Measurements from ENCODE around the gene GALNT16.

Gene GALNT16

DNA sequence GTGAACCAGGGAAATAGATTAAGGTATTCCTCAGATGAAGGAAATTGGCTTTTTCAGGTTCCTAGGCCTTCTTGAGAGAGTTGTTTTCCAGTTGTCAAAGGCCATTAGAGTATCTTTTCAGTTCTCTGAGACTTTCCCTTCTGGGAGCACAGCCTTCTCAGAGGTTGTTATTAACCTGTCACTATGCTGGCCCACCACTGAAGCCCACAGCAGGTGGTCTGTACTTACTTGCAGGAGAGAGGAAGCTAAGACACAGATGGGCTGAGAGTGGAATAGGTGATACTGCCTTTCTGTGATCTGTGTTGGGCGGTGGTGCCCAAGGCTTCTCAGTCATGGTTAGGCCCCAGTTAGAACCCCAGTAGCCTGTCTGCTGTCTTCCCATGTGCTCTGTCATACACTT, 22.8 kb upstream of the GALNT16 start:
- Histone ChIP-seq H3K4me1 (ENCODE audit: control insufficient read depth, insufficient read depth, low read length, poor library complexity, severe bottlenecking) (no peaks in the 10 kb centered on the region), H3K4me3 (ENCODE audit: insufficient read depth, low read depth, low read length, poor library complexity, severe bottlenecking) (no peak overlapping the region), H3K27me3 (replicated peaks; ENCODE audit: control insufficient read depth, insufficient read depth, low read length, poor library complexity, severe bottlenecking) (no peaks in the 10 kb centered on the region), H3K9me3 (ENCODE audit: control insufficient read depth, low read length) (no peaks in the 10 kb centered on the region), H3K27ac (ENCODE audit: insufficient read depth, low read length, poor library complexity, severe bottlenecking) (no peak overlapping the region), H3K36me3 (ENCODE audit: control insufficient read depth, insufficient read depth, low read length) (peaks cover 48% of the 10 kb centered on the region)
- DNase-seq = no peak

DNA sequence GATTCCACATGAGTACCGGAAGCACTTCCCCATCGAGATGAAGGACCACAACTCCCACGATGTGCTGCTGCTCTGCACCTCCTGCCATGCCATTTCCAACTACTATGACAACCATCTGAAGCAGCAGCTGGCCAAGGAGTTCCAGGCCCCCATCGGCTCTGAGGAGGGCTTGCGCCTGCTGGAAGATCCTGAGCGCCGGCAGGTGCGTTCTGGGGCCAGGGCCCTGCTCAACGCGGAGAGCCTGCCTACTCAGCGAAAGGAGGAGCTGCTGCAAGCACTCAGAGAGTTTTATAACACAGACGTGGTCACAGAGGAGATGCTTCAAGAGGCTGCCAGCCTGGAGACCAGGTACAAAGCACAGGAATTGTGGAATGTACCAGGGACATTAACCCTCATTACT, 22.4 kb upstream of the GALNT16 start:
- no peaks in the 10 kb centered on the region for H3K9me3 ChIP-seq (ENCODE audit: control insufficient read depth, low read length)
- H3K36me3 ChIP-seq (ENCODE audit: control insufficient read depth, insufficient read depth, low read length) = peaks cover 48% of the 10 kb centered on the region
- no peak for DNase-seq
- no peaks in the 10 kb centered on the region for H3K27me3 ChIP-seq (replicated peaks; ENCODE audit: control insufficient read depth, insufficient read depth, low read length, poor library complexity, severe bottlenecking)
- H3K4me3 ChIP-seq (ENCODE audit: insufficient read depth, low read depth, low read length, poor library complexity, severe bottlenecking) = no peak overlapping the region
- no peaks in the 10 kb centered on the region for H3K4me1 ChIP-seq (ENCODE audit: control insufficient read depth, insufficient read depth, low read length, poor library complexity, severe bottlenecking)
- no peak overlapping the region for H3K27ac ChIP-seq (ENCODE audit: insufficient read depth, low read length, poor library complexity, severe bottlenecking)

DNA sequence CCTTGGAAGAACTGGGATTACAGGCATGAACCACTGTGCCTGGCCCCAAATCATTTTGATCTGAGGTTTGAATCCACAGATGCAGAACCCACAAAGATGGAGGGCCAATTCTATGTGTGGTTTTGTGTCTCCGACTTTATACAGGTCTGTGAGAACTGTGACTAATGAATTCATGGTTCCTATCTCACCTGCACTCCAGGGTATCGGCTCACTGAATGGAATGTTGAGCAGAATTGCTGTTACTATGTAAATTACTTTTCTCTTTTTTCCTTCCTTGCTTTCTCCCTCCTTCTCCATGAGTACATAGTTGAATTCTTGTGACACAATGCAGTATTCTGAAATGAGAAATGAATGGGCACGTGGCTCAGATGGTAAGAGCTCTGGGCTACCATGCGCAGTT, 21.1 kb upstream of the GALNT16 start:
- Histone ChIP-seq H3K9me3 (ENCODE audit: control insufficient read depth, low read length) (no peaks in the 10 kb centered on the region), H3K4me3 (ENCODE audit: insufficient read depth, low read depth, low read length, poor library complexity, severe bottlenecking) (no peak overlapping the region), H3K27me3 (replicated peaks; ENCODE audit: control insufficient read depth, insufficient read depth, low read length, poor library complexity, severe bottlenecking) (no peaks in the 10 kb centered on the region), H3K4me1 (ENCODE audit: control insufficient read depth, insufficient read depth, low read length, poor library complexity, severe bottlenecking) (no peaks in the 10 kb centered on the region), H3K27ac (ENCODE audit: insufficient read depth, low read length, poor library complexity, severe bottlenecking) (no peak overlapping the region), H3K36me3 (ENCODE audit: control insufficient read depth, insufficient read depth, low read length) (peaks cover 48% of the 10 kb centered on the region)
- no peak for DNase-seq

DNA sequence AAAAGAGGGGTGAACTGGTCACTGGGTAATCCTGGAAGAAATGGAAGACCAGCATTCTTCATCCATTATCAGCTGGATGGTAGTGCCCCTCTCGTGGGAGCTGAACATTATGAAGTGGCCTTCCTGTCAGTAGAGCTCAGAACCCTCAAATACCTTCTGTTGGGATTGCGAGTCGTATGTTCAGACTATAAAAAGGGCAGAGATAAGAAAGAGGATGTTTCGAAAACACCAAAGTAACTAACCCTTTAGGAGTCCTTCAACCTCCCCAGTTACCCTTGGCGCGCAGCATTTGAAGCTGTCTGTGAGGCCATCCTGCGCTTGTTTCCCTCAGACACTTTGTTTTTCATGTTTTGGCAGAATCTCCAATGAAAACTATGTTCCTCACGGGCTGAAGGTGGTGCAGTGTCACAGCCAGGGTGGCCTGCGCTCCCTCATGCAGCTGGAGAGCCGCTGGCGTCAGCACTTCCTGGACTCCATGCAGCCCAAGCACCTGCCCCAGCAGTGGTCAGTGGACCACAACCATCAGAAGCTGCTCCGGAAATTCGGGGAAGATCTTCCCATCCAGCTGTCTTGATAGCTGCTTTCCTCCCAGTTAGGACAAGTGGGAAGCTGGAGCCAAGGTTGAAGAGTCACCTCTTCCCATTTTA, 19.3 kb upstream of the GALNT16 start:
- Histone ChIP-seq H3K9me3 (ENCODE audit: control insufficient read depth, low read length) (no peaks in the 10 kb centered on the region), H3K27me3 (replicated peaks; ENCODE audit: control insufficient read depth, insufficient read depth, low read length, poor library complexity, severe bottlenecking) (no peaks in the 10 kb centered on the region), H3K27ac (ENCODE audit: insufficient read depth, low read length, poor library complexity, severe bottlenecking) (no peak overlapping the region), H3K36me3 (ENCODE audit: control insufficient read depth, insufficient read depth, low read length) (peaks cover 37% of the 10 kb centered on the region), H3K4me3 (ENCODE audit: insufficient read depth, low read depth, low read length, poor library complexity, severe bottlenecking) (no peak overlapping the region), H3K4me1 (ENCODE audit: control insufficient read depth, insufficient read depth, low read length, poor library complexity, severe bottlenecking) (no peaks in the 10 kb centered on the region)
- no peak for DNase-seq

DNA sequence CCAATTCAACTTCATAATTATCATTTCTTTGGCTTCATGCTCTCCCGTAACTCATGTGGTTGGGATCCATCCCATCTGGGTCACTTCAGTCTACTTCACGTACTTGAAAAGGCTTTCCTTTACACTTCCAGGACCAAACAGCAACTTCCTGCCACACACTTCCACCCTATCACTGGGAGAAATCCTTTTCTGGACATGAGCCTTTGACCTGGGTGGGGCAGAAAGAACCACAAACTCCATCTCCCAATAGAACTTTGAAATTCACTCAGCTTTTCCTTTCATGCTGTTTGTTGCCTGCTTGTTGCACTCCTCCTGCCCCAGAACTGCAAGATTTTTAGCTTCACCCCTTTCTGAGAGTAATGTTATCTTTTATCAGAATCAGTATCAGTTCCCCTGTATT, 18.4 kb upstream of the GALNT16 start:
- Histone ChIP-seq H3K4me3 (ENCODE audit: insufficient read depth, low read depth, low read length, poor library complexity, severe bottlenecking) (no peak overlapping the region), H3K36me3 (ENCODE audit: control insufficient read depth, insufficient read depth, low read length) (peaks cover 28% of the 10 kb centered on the region), H3K9me3 (ENCODE audit: control insufficient read depth, low read length) (no peaks in the 10 kb centered on the region), H3K27ac (ENCODE audit: insufficient read depth, low read length, poor library complexity, severe bottlenecking) (no peak overlapping the region), H3K27me3 (replicated peaks; ENCODE audit: control insufficient read depth, insufficient read depth, low read length, poor library complexity, severe bottlenecking) (no peaks in the 10 kb centered on the region), H3K4me1 (ENCODE audit: control insufficient read depth, insufficient read depth, low read length, poor library complexity, severe bottlenecking) (no peaks in the 10 kb centered on the region)
- no peak for DNase-seq

DNA sequence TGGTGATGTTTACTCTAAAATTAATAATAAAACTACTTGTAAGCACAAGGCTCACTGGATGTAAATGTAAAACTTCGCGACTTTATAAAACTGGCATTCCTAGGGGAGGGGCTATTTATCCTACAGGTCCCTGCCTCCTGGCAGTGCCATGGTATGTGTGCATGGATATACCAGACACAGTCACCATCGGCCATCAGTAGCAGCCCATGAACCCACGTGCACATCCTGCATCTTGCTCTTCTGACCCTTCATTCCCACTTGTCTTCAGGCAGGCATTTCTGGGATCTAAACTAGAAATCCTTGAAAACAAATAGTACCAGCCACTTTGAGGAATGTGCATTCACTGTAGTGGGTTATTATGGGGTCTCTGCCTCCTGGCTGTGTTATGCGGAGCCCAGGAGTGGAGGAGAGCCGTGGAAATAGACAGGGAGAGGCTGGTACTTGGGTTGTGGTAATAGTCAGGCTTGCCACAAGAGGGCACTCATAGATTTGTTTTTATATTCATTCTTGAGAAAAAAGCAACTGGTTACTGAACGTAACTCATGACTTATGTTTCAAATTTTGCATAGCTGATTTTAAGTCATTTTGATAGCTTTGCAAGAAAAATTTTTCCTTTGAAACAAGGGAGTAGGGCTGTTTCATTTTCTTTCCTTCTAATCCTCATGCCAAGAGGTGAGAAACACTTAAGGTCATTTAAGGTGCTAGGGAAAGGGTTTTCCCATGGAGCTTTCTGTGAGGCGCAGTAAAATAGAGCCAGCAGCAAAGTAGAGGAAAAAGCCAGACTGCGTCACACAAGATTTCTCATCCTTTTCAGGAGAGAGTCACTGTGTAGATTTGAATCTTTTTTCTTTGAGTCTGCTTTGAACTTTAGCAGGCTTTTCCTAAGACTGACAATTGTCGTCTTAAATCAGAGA, 17.4 kb upstream of the GALNT16 start:
- Histone ChIP-seq H3K4me3 (ENCODE audit: insufficient read depth, low read depth, low read length, poor library complexity, severe bottlenecking) (no peak overlapping the region), H3K9me3 (ENCODE audit: control insufficient read depth, low read length) (no peaks in the 10 kb centered on the region), H3K36me3 (ENCODE audit: control insufficient read depth, insufficient read depth, low read length) (peaks cover 19% of the 10 kb centered on the region), H3K4me1 (ENCODE audit: control insufficient read depth, insufficient read depth, low read length, poor library complexity, severe bottlenecking) (no peaks in the 10 kb centered on the region), H3K27me3 (replicated peaks; ENCODE audit: control insufficient read depth, insufficient read depth, low read length, poor library complexity, severe bottlenecking) (no peaks in the 10 kb centered on the region), H3K27ac (ENCODE audit: insufficient read depth, low read length, poor library complexity, severe bottlenecking) (no peak overlapping the region)
- DNase-seq = peak in 1 of 3 donors; percentile 16

DNA sequence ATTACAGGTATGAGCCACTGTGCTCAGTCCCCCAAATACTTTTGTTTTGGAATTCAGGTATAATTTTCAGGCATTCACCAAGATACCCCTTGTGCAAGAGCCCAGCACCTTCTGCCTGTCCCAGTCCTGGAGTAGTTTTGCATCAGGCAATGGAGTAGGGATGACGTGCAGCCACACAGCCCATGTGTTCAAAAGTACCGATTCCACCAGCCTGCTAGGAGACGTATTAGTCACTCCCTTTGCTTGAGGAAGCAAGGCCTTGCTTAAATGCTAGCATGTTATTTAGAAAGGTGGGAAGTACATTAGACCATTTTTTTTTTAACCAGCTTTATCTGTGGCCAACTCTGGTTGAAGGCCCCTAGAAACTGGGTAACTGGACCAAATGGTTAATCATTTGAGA, 15.0 kb upstream of the GALNT16 start:
- Histone ChIP-seq H3K9me3 (ENCODE audit: control insufficient read depth, low read length) (no peaks in the 10 kb centered on the region), H3K4me1 (ENCODE audit: control insufficient read depth, insufficient read depth, low read length, poor library complexity, severe bottlenecking) (no peaks in the 10 kb centered on the region), H3K27me3 (replicated peaks; ENCODE audit: control insufficient read depth, insufficient read depth, low read length, poor library complexity, severe bottlenecking) (no peaks in the 10 kb centered on the region), H3K4me3 (ENCODE audit: insufficient read depth, low read depth, low read length, poor library complexity, severe bottlenecking) (no peak overlapping the region), H3K36me3 (ENCODE audit: control insufficient read depth, insufficient read depth, low read length) (peaks cover 5% of the 10 kb centered on the region), H3K27ac (ENCODE audit: insufficient read depth, low read length, poor library complexity, severe bottlenecking) (no peak overlapping the region)
- no peak for DNase-seq

DNA sequence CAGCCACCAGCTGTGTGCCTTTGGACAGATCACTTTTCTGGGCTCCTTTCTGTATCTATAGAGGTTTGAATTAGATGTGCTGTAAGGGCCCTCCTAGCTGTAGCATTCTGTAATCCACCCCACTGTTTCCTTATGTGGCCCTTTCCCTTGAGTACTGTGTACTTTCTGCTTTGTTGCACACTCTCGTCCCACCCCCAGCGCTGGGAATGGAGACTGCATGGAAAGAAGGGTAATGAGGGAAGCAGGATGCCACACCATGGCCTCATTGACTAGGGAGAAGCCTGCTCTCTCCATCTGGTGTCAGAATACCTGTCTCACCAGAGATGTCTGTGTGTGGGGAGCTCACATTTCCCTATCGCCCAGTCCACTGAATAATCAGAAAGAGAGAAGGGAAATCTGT, 13.6 kb upstream of the GALNT16 start:
- no peak for DNase-seq
- Histone ChIP-seq H3K4me3 (ENCODE audit: insufficient read depth, low read depth, low read length, poor library complexity, severe bottlenecking) (no peak overlapping the region), H3K36me3 (ENCODE audit: control insufficient read depth, insufficient read depth, low read length) (no peaks in the 10 kb centered on the region), H3K9me3 (ENCODE audit: control insufficient read depth, low read length) (no peaks in the 10 kb centered on the region), H3K27ac (ENCODE audit: insufficient read depth, low read length, poor library complexity, severe bottlenecking) (no peak overlapping the region), H3K27me3 (replicated peaks; ENCODE audit: control insufficient read depth, insufficient read depth, low read length, poor library complexity, severe bottlenecking) (no peaks in the 10 kb centered on the region), H3K4me1 (ENCODE audit: control insufficient read depth, insufficient read depth, low read length, poor library complexity, severe bottlenecking) (no peaks in the 10 kb centered on the region)

DNA sequence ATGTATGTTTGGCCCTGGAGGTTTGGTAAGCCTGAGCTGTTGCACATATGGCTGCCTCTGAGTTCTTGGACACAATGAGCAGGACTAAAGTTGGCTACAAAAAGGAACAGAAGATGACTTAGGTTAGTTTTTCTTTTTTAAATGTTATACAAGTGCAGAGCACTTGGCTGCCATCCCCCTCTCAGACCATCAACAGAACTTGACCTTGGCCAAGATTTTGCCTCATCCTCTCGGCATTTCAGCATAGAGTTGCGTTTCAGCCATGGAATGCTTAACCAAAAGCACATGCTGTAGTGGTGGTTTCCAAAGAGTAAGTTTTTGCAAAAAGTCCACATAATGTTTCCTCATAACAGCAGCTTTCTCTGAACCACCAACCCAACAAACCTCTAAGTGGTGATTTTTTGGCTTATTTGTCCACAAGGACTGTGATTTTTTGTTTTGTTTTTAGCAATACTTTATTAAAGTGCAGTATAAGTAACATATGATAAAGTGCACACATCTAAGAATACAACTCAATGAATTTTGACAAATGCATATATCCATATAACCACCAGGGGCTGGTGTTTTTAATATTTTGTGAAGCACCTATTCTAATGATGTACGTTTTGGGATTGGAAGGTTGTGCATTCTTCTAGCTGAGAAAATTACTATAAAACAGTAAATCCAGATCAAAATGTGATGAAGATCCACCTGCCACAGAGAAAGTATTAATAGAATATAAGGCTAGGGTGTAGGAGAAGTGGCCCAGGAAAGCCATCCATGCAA, 12.1 kb upstream of the GALNT16 start:
- Histone ChIP-seq H3K4me3 (ENCODE audit: insufficient read depth, low read depth, low read length, poor library complexity, severe bottlenecking) (no peak overlapping the region), H3K36me3 (ENCODE audit: control insufficient read depth, insufficient read depth, low read length) (no peaks in the 10 kb centered on the region), H3K9me3 (ENCODE audit: control insufficient read depth, low read length) (no peaks in the 10 kb centered on the region)

DNA sequence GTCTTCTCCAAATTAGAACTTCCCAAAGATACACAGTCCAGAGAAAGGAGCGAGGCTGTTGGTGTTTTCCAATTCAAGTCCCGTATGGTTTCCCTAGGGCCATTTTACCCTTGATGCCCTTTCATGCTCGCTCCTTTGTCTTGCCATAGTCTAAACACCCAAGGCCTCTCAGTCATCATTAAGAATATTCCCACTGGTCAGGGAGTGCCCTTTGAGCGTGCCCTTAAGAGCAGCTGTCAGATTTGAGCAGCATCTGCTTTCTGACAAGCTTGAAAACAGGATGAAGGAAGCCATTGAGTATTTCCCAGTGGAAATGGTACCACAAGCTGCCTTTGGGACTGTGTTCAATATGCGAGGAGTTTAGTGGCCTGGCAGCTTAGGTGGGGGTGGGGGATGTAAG, 10.4 kb upstream of the GALNT16 start:
- Histone ChIP-seq H3K4me3 (ENCODE audit: insufficient read depth, low read depth, low read length, poor library complexity, severe bottlenecking) (no peak overlapping the region), H3K27ac (ENCODE audit: insufficient read depth, low read length, poor library complexity, severe bottlenecking) (no peak overlapping the region)

More for the DNA sequence above, 12.1 kb upstream of the GALNT16 start:
- no peak for DNase-seq
- H3K27me3 ChIP-seq (replicated peaks; ENCODE audit: control insufficient read depth, insufficient read depth, low read length, poor library complexity, severe bottlenecking) = no peaks in the 10 kb centered on the region
- no peak overlapping the region for H3K27ac ChIP-seq (ENCODE audit: insufficient read depth, low read length, poor library complexity, severe bottlenecking)
- H3K4me1 ChIP-seq (ENCODE audit: control insufficient read depth, insufficient read depth, low read length, poor library complexity, severe bottlenecking) = no peaks in the 10 kb centered on the region

More for the DNA sequence above, 10.4 kb upstream of the GALNT16 start:
- no peaks in the 10 kb centered on the region for H3K27me3 ChIP-seq (replicated peaks; ENCODE audit: control insufficient read depth, insufficient read depth, low read length, poor library complexity, severe bottlenecking)
- H3K4me1 ChIP-seq (ENCODE audit: control insufficient read depth, insufficient read depth, low read length, poor library complexity, severe bottlenecking) = no peaks in the 10 kb centered on the region
- no peaks in the 10 kb centered on the region for H3K36me3 ChIP-seq (ENCODE audit: control insufficient read depth, insufficient read depth, low read length)
- H3K9me3 ChIP-seq (ENCODE audit: control insufficient read depth, low read length) = no peaks in the 10 kb centered on the region
- DNase-seq = no peak

Measured in effector memory CD4-positive, alpha-beta T cell (primary cell).